ENCODE data around the gene GJC2. TPM values are rescaled to one million over a fixed set of nuclear protein-coding genes. Genes with fewer than 3 reads are reported as not detected.

GJC2 gene
- 0.38 and 0.51 TPM in 2 replicates for polyA plus RNA-seq (2013)

DNA sequence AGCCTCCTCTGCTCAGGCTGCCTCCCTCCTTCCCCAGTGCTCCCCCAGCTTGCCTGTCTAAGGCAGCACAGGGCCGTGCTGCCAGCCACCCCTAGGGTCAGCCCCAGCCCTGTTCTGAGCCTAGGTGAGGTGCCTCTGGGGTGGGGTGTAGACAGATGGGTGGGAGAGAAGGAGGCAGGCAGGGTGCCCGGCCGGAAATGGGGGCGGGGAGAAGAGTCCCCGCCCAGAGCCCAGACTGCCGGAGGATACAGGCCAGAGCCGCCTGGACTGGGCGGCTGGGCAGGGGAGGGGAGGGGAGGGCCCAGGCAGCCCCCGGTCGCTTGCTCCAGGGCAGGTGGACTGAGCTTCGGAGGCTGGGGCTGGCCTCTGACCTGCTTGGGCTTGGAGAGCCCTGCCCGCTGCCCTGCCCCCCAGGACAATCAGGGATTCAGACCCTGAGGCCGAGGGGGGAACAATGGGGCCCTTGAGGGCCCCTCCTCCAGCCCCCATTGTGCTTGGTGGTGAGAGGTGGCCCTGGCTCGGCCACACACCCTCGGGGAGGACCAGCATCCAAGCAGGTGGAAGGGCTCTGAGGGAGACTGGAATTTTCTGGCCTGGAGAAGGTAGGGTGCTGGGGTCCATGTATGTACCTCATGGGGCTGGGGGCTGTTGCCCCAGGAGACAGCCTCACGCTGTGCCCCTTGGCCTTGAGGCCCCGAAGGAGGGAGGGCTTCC is at the start of gene GJC2:
Gene GJC2, plus strand, starts transcription at position 525 of the 714 bp plus-strand sequence. CDS start 7,829 bp downstream, outside the sequence.
- Histone ChIP-seq H2BK120ac (ENCODE audit: insufficient read depth, low read length, poor library complexity) (peak within 1 kb of the TSS; percentile 61), H2AK5ac (ENCODE audit: low read length) (peak within 1 kb of the TSS; percentile 80), H4K91ac (ENCODE audit: low read depth, low read length) (peak within 1 kb of the TSS; percentile 63), H3K36me3 (ENCODE audit: control insufficient read depth in 1 of 2, insufficient read depth in 2 of 2, low read length in 2 of 2) (peaks cover 37 to 42% of the 10 kb centered on the region in 2 experiments), H2AFZ (ENCODE audit: insufficient read depth, low read length, poor library complexity) (peak within 1 kb of the TSS; percentile 17), H3K14ac (ENCODE audit: low read length) (peak within 1 kb of the TSS; percentile 62), H4K12ac (ENCODE audit: low read depth, low read length) (peak within 1 kb of the TSS; percentile 16), H3K9ac (ENCODE audit: low read length) (no peak within 1 kb of the TSS), H3K4me3 (ENCODE audit: low read depth, low read length) (no peak within 1 kb of the TSS), H3K18ac (ENCODE audit: low read length) (peak within 1 kb of the TSS; percentile 82), H4K8ac (ENCODE audit: low read depth, low read length) (peak within 1 kb of the TSS; percentile 66), H3K4ac (ENCODE audit: low read depth, low read length) (peak within 1 kb of the TSS; percentile 43), H3K23ac (ENCODE audit: low read length) (no peak within 1 kb of the TSS), H3K27me3 (ENCODE audit: insufficient read depth, low read length) (no peaks in the 10 kb centered on the region), H3K27ac (ENCODE audit: low read depth, low read length) (peak within 1 kb of the TSS; percentile 51), H3K4me1 (ENCODE audit: control insufficient read depth in 1 of 2, insufficient read depth in 2 of 2, low read length in 2 of 2) (peaks cover 21 to 22% of the 10 kb centered on the region in 2 experiments), H3K9me3 (ENCODE audit: insufficient read depth, low read depth, low read length) (peaks cover 2% of the 10 kb centered on the region), H3K79me2 (ENCODE audit: control insufficient read depth, insufficient read depth, low read length, poor library complexity) (peaks cover 3% of the 10 kb centered on the region), H3K4me2 (ENCODE audit: low read length) (no peak within 1 kb of the TSS), H3K79me1 (ENCODE audit: low read length) (peaks cover 11% of the 10 kb centered on the region), H2BK5ac (ENCODE audit: low read depth, low read length, poor library complexity) (peak within 1 kb of the TSS; percentile 42), H2BK12ac (ENCODE audit: low read length) (peak within 1 kb of the TSS; percentile 37)
- no CpG with 5 or more reads among the region's 17 CpGs for WGBS (ENCODE audit: extremely low coverage, insufficient coverage, insufficient read length)
- DNase-seq = no peak

DNA sequence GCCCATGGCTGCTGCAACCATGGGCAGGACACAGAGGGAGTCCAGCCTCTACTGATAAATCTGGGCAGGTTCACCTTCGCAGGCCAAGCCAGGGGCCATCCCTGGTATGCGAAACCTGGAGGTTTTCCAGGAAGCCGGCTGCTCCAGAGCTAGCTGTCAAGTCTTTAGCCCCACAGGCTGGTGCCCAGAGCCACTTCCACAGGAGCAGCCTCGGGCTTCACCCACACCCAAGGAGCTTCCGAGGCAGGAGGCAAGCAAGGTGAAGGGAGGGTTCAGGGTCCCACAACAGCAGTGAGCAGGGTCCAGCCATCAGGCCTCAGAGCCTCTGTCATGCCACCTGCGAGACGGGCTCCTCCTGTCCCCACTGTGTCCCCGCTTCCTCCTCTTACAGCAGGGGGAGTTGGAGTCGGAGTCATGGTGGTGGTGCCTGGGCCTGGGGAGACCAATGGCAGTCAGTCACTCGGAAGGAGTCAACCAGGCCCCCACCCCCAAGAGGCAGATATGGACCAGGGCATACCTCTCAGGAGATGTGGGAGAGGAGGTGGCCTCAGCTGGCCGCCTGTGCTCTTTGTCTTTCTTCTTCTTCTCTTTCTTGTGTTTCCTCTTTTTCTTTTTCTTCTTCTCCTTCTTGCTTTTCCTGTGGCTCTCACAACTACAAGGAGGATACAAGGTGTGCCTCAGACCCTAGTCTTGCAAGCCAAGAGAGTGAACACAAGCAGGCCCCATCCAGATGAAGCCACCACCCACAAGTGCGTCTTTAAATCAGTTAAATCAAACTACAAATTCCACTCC is 48.7 kb upstream of the GJC2 start:
- H3K18ac ChIP-seq (ENCODE audit: low read length) = no peak overlapping the region
- H3K4me2 ChIP-seq (ENCODE audit: low read length) = no peak overlapping the region
- H2AFZ ChIP-seq (ENCODE audit: insufficient read depth, low read length, poor library complexity) = no peak overlapping the region
- peaks cover 11% of the 10 kb centered on the region for H3K79me1 ChIP-seq (ENCODE audit: low read length)
- H3K27me3 ChIP-seq (ENCODE audit: insufficient read depth, low read length) = no peaks in the 10 kb centered on the region
- no peak overlapping the region for H2BK5ac ChIP-seq (ENCODE audit: low read depth, low read length, poor library complexity)
- no peak overlapping the region for H3K4me3 ChIP-seq (ENCODE audit: low read depth, low read length)
- H4K12ac ChIP-seq (ENCODE audit: low read depth, low read length) = no peak overlapping the region
- H4K8ac ChIP-seq (ENCODE audit: low read depth, low read length) = no peak overlapping the region
- H2BK12ac ChIP-seq (ENCODE audit: low read length) = no peak overlapping the region
- no peak overlapping the region for H3K27ac ChIP-seq (ENCODE audit: low read depth, low read length)
- no peak overlapping the region for H3K23ac ChIP-seq (ENCODE audit: low read length)
- no peak overlapping the region for H3K4ac ChIP-seq (ENCODE audit: low read depth, low read length)
- DNase-seq = no peak
- H3K9ac ChIP-seq (ENCODE audit: low read length) = no peak overlapping the region
- no peak overlapping the region for H2AK5ac ChIP-seq (ENCODE audit: low read length)
- peaks cover 48 to 53% of the 10 kb centered on the region in 2 experiments for H3K36me3 ChIP-seq (ENCODE audit: control insufficient read depth in 1 of 2, insufficient read depth in 2 of 2, low read length in 2 of 2)
- H3K4me1 ChIP-seq (ENCODE audit: control insufficient read depth in 1 of 2, insufficient read depth in 2 of 2, low read length in 2 of 2) = peaks cover 10 to 11% of the 10 kb centered on the region in 2 experiments
- H3K79me2 ChIP-seq (ENCODE audit: control insufficient read depth, insufficient read depth, low read length, poor library complexity) = peaks cover 14% of the 10 kb centered on the region
- H3K9me3 ChIP-seq (ENCODE audit: insufficient read depth, low read depth, low read length) = peaks cover 2% of the 10 kb centered on the region
- H2BK120ac ChIP-seq (ENCODE audit: insufficient read depth, low read length, poor library complexity) = no peak overlapping the region
- no peak overlapping the region for H4K91ac ChIP-seq (ENCODE audit: low read depth, low read length)
- no peak overlapping the region for H3K14ac ChIP-seq (ENCODE audit: low read length)
- WGBS (ENCODE audit: extremely low coverage, insufficient coverage, insufficient read length) = no CpG with 5 or more reads among the region's 12 CpGs

DNA sequence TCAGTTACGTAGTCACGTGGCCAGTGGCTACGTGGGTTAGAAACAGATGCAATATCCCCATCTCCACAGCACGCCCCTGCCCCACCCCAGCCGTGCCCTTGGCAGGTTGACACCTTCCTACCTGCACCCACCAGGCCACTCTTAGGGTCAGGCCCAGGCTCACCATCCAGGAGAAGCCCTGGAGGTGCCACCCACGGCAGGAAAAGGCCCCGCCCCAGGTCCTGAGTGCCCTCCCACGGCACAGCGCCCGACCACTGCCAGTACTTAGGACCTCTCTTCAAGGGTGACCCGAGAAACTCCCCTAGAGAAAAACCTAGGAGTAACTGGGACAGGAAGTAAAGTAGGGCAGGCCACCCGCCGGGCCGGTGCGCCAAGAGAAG is 48.1 kb upstream of the GJC2 start:
- Histone ChIP-seq H4K12ac (ENCODE audit: low read depth, low read length) (no peak overlapping the region), H2BK5ac (ENCODE audit: low read depth, low read length, poor library complexity) (no peak overlapping the region), H3K4ac (ENCODE audit: low read depth, low read length) (no peak overlapping the region), H3K27me3 (ENCODE audit: insufficient read depth, low read length) (no peaks in the 10 kb centered on the region), H3K36me3 (ENCODE audit: control insufficient read depth in 1 of 2, insufficient read depth in 2 of 2, low read length in 2 of 2) (peaks cover 52 to 53% of the 10 kb centered on the region in 2 experiments), H3K18ac (ENCODE audit: low read length) (no peak overlapping the region), H3K4me3 (ENCODE audit: low read depth, low read length) (no peak overlapping the region), H3K27ac (ENCODE audit: low read depth, low read length) (no peak overlapping the region), H2AFZ (ENCODE audit: insufficient read depth, low read length, poor library complexity) (no peak overlapping the region), H3K9me3 (ENCODE audit: insufficient read depth, low read depth, low read length) (peaks cover 2% of the 10 kb centered on the region), H3K79me1 (ENCODE audit: low read length) (peaks cover 11% of the 10 kb centered on the region), H3K23ac (ENCODE audit: low read length) (no peak overlapping the region), H3K14ac (ENCODE audit: low read length) (no peak overlapping the region), H3K9ac (ENCODE audit: low read length) (no peak overlapping the region), H3K79me2 (ENCODE audit: control insufficient read depth, insufficient read depth, low read length, poor library complexity) (peaks cover 9% of the 10 kb centered on the region), H3K4me1 (ENCODE audit: control insufficient read depth in 1 of 2, insufficient read depth in 2 of 2, low read length in 2 of 2) (peaks cover 10 to 11% of the 10 kb centered on the region in 2 experiments), H2AK5ac (ENCODE audit: low read length) (no peak overlapping the region), H2BK12ac (ENCODE audit: low read length) (no peak overlapping the region), H2BK120ac (ENCODE audit: insufficient read depth, low read length, poor library complexity) (no peak overlapping the region), H3K4me2 (ENCODE audit: low read length) (peak overlapping the region; percentile 81), H4K8ac (ENCODE audit: low read depth, low read length) (no peak overlapping the region), H4K91ac (ENCODE audit: low read depth, low read length) (no peak overlapping the region)
- DNase-seq = no peak
- WGBS (ENCODE audit: extremely low coverage, insufficient coverage, insufficient read length) = no CpG with 5 or more reads among the region's 15 CpGs

DNA sequence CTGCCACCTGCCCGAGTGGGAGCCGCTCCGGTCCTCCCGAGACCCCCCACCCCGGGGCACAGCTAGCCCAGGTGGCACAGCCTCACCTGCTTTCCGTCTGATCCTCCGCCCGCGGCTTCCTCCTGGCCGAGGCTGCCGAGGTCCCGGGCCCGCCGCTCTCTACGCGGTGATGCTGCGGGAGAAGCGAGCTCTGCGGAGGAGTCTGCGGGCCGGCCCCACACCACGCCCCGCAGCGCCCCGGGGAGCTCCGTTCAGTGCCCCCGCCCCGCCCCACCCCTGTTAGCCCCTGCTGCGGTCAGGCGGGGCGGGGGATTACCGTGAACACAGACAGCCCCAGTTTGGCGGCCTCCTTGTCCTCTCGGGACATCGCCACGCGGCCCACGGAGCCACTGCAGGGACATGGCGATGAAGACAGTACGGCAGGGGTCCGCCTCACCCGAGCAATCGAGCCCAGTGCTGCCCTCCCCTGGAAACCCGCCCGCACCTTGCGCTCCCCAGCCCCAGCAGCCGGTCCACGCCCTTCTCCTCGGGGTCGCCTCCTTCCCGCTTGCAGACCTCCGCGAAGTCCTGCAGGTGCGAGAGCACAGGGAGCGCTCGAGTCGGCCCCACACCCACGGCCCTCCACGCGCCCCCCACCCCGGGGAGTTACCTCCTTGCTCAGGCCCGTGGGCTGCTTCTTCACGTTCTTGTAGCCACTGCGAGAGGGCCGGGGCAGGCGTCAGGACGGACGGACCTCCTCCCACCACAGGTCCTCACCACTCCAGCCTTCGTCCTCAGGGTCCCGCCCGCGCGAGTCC is 47.5 kb upstream of the GJC2 start:
- H3K14ac ChIP-seq (ENCODE audit: low read length) = peak overlapping the region; percentile 20
- H3K4ac ChIP-seq (ENCODE audit: low read depth, low read length) = peak overlapping the region; percentile 44
- no peak overlapping the region for H4K91ac ChIP-seq (ENCODE audit: low read depth, low read length)
- H3K18ac ChIP-seq (ENCODE audit: low read length) = no peak overlapping the region
- peaks cover 10 to 11% of the 10 kb centered on the region in 2 experiments for H3K4me1 ChIP-seq (ENCODE audit: control insufficient read depth in 1 of 2, insufficient read depth in 2 of 2, low read length in 2 of 2)
- peaks cover 2% of the 10 kb centered on the region for H3K9me3 ChIP-seq (ENCODE audit: insufficient read depth, low read depth, low read length)
- peak overlapping the region; percentile 98 for H3K4me3 ChIP-seq (ENCODE audit: low read depth, low read length)
- peak overlapping the region; percentile 11 for H2AFZ ChIP-seq (ENCODE audit: insufficient read depth, low read length, poor library complexity)
- peak; percentile 30 to 58 for DNase-seq
- peak overlapping the region; percentile 15 for H2BK120ac ChIP-seq (ENCODE audit: insufficient read depth, low read length, poor library complexity)
- peak overlapping the region; percentile 8 for H3K9ac ChIP-seq (ENCODE audit: low read length)
- H4K12ac ChIP-seq (ENCODE audit: low read depth, low read length) = no peak overlapping the region
- H3K79me1 ChIP-seq (ENCODE audit: low read length) = peaks cover 11% of the 10 kb centered on the region
- peaks cover 48 to 49% of the 10 kb centered on the region in 2 experiments for H3K36me3 ChIP-seq (ENCODE audit: control insufficient read depth in 1 of 2, insufficient read depth in 2 of 2, low read length in 2 of 2)
- no peaks in the 10 kb centered on the region for H3K27me3 ChIP-seq (ENCODE audit: insufficient read depth, low read length)
- peak overlapping the region; percentile 81 for H3K4me2 ChIP-seq (ENCODE audit: low read length)
- no peak overlapping the region for H2BK5ac ChIP-seq (ENCODE audit: low read depth, low read length, poor library complexity)
- H2AK5ac ChIP-seq (ENCODE audit: low read length) = peak overlapping the region; percentile 35
- no peak overlapping the region for H3K23ac ChIP-seq (ENCODE audit: low read length)
- H4K8ac ChIP-seq (ENCODE audit: low read depth, low read length) = peak overlapping the region; percentile 65
- peaks cover 7% of the 10 kb centered on the region for H3K79me2 ChIP-seq (ENCODE audit: control insufficient read depth, insufficient read depth, low read length, poor library complexity)
- H3K27ac ChIP-seq (ENCODE audit: low read depth, low read length) = peak overlapping the region; percentile 7
- no CpG with 5 or more reads among the region's 73 CpGs for WGBS (ENCODE audit: extremely low coverage, insufficient coverage, insufficient read length)
- H2BK12ac ChIP-seq (ENCODE audit: low read length) = no peak overlapping the region

Measured in trophoblast cell (in vitro differentiated cells and primary cell).